T-cell (primary cell): ENCODE results near the gene MAP7D3. TPM values are rescaled to one million over a fixed set of nuclear protein-coding genes. Genes with fewer than 3 reads are reported as not detected.

Source experiments
- ATAC-seq, 4 experiments: fragments of 200-7000 bp in 3 of 4; fragments of 150-1000 bp in 1 of 4; cut with Tn5 transposase; replicated peaks in 1 of 4; 1 replicate in 3 of 4; 2 replicates in 1 of 4; pipeline ENCODE4 v1.10.0; 2021; ENCODE audit warnings: moderate library complexity in 3 of 4, mild to moderate bottlenecking in 2 of 4, moderate number of reproducible peaks in 1 of 4
- CTCF ChIA-PET, 2 donors: fragments of 300-600 bp; sonication (Branson Sonifier 250); formaldehyde crosslinking; loops; one replicate each; lab custom pipeline; 2022; ENCODE audit warnings: antibody characterized with exemption in 2 of 2; lab: Charles Lee
- POLR2A ChIA-PET, 2 donors: fragments of 300-600 bp; sonication (Branson Sonifier 250); formaldehyde crosslinking; loops; one replicate each; lab custom pipeline; 2022; ENCODE audit warnings: antibody characterized with exemption in 2 of 2; lab: Charles Lee
- DNase-seq, 35 experiments: peaks; one replicate each; pipeline versions ENCODE4 v3.0.0 to v3.0.0-alpha.2; 2013 to 2023
- H3K27ac ChIP-seq: one replicate; pipeline ENCODE4 v1.5.1; 2013; ENCODE audit warnings: low read length
- H3K27me3 ChIP-seq, 2 experiments: replicated peaks in 1 of 2; 1 replicate in 1 of 2; 2 replicates in 1 of 2; pipeline versions ENCODE4 v1.6.1 to v1.7.0; 2013; ENCODE audit warnings: low read length in 1 of 2, mixed read lengths in 1 of 2; ENCODE audit not compliant: control insufficient read depth in 2 of 2, insufficient read depth in 2 of 2; ENCODE audit errors: extremely low read depth in 1 of 2
- H3K36me3 ChIP-seq, 2 donors: 1 replicate in 1 of 2; 2 replicates in 1 of 2; pipeline versions ENCODE4 v1.6.1 to v1.7.0; 2013; ENCODE audit warnings: low read length in 1 of 2; ENCODE audit not compliant: control insufficient read depth in 2 of 2, insufficient read depth in 1 of 2; ENCODE audit errors: extremely low read depth in 1 of 2
- H3K4me1 ChIP-seq, 2 experiments: 1 replicate in 1 of 2; 2 replicates in 1 of 2; pipeline versions ENCODE4 v1.6.1 to v1.7.0; 2013; ENCODE audit warnings: low read length in 2 of 2, mixed read lengths in 1 of 2; ENCODE audit not compliant: insufficient read depth in 2 of 2, control insufficient read depth in 1 of 2; ENCODE audit errors: extremely low read depth in 1 of 2
- H3K4me3 ChIP-seq, 2 donors: 1 replicate in 1 of 2; 2 replicates in 1 of 2; pipeline versions ENCODE4 v1.5.1 to v1.7.0; 2013; ENCODE audit warnings: mild to moderate bottlenecking in 2 of 2, low read length in 1 of 2, moderate library complexity in 1 of 2; ENCODE audit not compliant: control insufficient read depth in 1 of 2; ENCODE audit errors: extremely low read depth in 1 of 2
- H3K9me3 ChIP-seq: 2 replicates; pipeline ENCODE4 v1.7.0; 2013
- H3K27ac Mint-ChIP-seq, 2 donors: one replicate each; pipeline ENCODE4 v1.8.0; 2020 to 2021; ENCODE audit warnings: mild to moderate bottlenecking in 2 of 2, mixed read lengths in 2 of 2
- H3K27me3 Mint-ChIP-seq, 2 donors: one replicate each; pipeline ENCODE4 v1.8.0; 2021 to 2022; ENCODE audit warnings: mixed read lengths in 2 of 2
- H3K36me3 Mint-ChIP-seq: one replicate; pipeline ENCODE4 v1.8.0; 2021; ENCODE audit warnings: mixed read lengths
- H3K4me1 Mint-ChIP-seq, 3 donors: one replicate each; pipeline ENCODE4 v1.8.0; 2020 to 2022; ENCODE audit warnings: mixed read lengths in 3 of 3, mild to moderate bottlenecking in 1 of 3
- H3K4me3 Mint-ChIP-seq, 3 donors: one replicate each; pipeline ENCODE4 v1.8.0; 2020 to 2022; ENCODE audit warnings: mild to moderate bottlenecking in 3 of 3, mixed read lengths in 3 of 3, moderate library complexity in 3 of 3
- H3K9me3 Mint-ChIP-seq, 3 donors: one replicate each; pipeline ENCODE4 v1.8.0; 2020 to 2022; ENCODE audit warnings: mixed read lengths in 3 of 3
- WGBS: methylation state at CpG from one replicate; pipeline ENCODE4 v1.1.5; 2013; ENCODE audit warnings: missing lambda C conversion rate; ENCODE audit not compliant: insufficient coverage; 5-methylcytosine and 5-hydroxymethylcytosine counted together
- total RNA-seq, 35 experiments: library from RNA in 6 of 35; stranded (reverse) in 6 of 35; fragments of 120-200 nt in 1 of 35; gene quantifications; one replicate each; pipeline versions ENCODE4 v1.2.1 to v1.2.4 and lab custom pipeline; 2013 to 2026

Gene MAP7D3
- total RNA-seq, 5 donors from 2014 or later (not counting 1 experiment from before 2014, with no cell fraction given): 6.5 to 10.5 (median 9.7) TPM

- H3K9me3 ChIP-seq: no peaks in the 10 kb centered on the region
- H3K27ac ChIP-seq: no peak overlapping the region
- 89% methylated on average over 3 of the region's 6 CpGs for WGBS
- DNase-seq (no peak), ATAC-seq (no peak)
- peaks cover 8 to 23% of the 10 kb centered on the region in 2 experiments for H3K4me1 ChIP-seq
- CTCF ChIA-PET: interaction anchor here (0.6 to 1.0 kb wide), 2 partner anchors 179 to 291 kb away, joined by 3 read pairs; no protein-coding TSS in a partner anchor
- Mint-ChIP-seq H3K9me3 (no peaks in the 10 kb centered on the region), H3K4me3 (no peak overlapping the region), H3K36me3 (no peaks in the 10 kb centered on the region), H3K4me1 (peaks cover 22 to 42% (median 32%) of the 10 kb centered on the region in 3 donors), H3K27ac (no peak overlapping the region), H3K27me3 (peaks cover 0 to 5% of the 10 kb centered on the region in 2 donors)
- H3K27me3 ChIP-seq: no peaks in the 10 kb centered on the region
- H3K4me3 ChIP-seq: no peak overlapping the region
- H3K36me3 ChIP-seq: peaks cover 0 to 2% of the 10 kb centered on the region in 2 donors
- POLR2A ChIA-PET: no interaction called here
Observed at GRCh38 chrX:136206916-136207315, 44.3 kb downstream of the MAP7D3 start.

DNA sequence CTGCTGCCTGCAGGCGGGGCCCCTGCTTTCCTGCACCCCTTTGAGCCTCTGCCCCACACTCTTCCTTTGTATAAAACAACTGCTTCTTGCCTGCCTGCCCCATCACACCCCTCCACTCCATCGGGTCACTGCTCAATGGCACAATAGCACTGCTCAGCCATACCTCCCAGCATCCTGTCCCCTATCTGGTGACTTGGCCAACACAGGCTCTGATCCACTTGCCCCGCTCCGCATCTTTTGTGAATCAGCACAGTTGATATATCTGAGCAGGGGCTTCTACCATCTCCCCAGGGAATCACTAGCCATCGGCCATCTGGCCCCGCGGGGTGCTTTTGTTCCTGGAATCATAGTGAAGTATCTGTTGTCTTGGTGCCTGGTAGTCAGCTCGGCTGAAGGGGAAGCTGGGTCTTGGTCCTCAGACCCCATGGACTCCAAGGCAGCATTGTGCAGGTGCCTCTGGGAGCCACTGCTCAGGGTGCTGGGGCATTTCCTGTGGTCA is 45.3 kb downstream of the MAP7D3 start:
- H3K4me3 ChIP-seq: no peak overlapping the region
- H3K9me3 Mint-ChIP-seq: no peaks in the 10 kb centered on the region
- H3K27ac ChIP-seq: peak overlapping the region; percentile 79
- no peak for ATAC-seq
- H3K27me3 Mint-ChIP-seq: peaks cover 0 to 5% of the 10 kb centered on the region in 2 donors
- H3K4me1 Mint-ChIP-seq: peaks cover 22 to 43% (median 32%) of the 10 kb centered on the region in 3 donors
- no peaks in the 10 kb centered on the region for H3K36me3 Mint-ChIP-seq
- H3K4me1 ChIP-seq: peaks cover 8 to 23% of the 10 kb centered on the region in 2 experiments
- WGBS: 100% methylated on average over 1 of the region's 8 CpGs
- ChIA-PET POLR2A (interaction anchor here in 1 of 2 donors (0.6 to 0.8 kb wide), 2 partner anchors 182 to 509 kb away, joined by 3 to 7 read pairs; no protein-coding TSS in a partner anchor), CTCF (interaction anchor here in 1 of 2 donors (0.6 kb wide), 2 partner anchors 44 to 292 kb away, joined by 3 read pairs; no protein-coding TSS in a partner anchor)
- H3K9me3 ChIP-seq: no peaks in the 10 kb centered on the region
- no peak overlapping the region for H3K4me3 Mint-ChIP-seq
- H3K27ac Mint-ChIP-seq: peak overlapping the region in 1 of 2 donors; percentile 48
- H3K36me3 ChIP-seq: peaks cover 0 to 2% of the 10 kb centered on the region in 2 donors
- DNase-seq: no peak
- H3K27me3 ChIP-seq: no peaks in the 10 kb centered on the region

DNA sequence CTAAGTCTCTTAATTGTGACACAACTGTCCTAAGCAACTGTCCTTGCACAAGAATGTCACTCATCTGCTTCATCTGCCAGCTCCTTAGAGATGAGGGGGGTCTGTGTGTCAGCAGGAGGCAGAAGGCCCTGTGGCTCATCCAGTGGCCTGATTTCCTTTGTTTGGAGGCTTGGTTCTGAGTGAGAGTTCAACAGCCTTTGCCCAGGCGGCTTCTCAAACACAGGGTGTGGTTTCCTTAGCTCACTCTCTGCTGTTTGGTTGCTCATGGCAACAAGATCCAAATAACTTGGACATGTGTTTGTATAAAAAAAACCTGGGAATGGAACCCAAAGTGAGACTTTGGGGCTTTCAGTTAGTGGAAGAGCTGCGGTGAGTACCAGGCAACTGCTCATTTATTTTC is 46.6 kb downstream of the MAP7D3 start:
- Histone ChIP-seq H3K27me3 (no peaks in the 10 kb centered on the region), H3K27ac (peak overlapping the region; percentile 79), H3K9me3 (no peaks in the 10 kb centered on the region), H3K36me3 (peaks cover 0 to 2% of the 10 kb centered on the region in 2 donors), H3K4me3 (no peak overlapping the region), H3K4me1 (peaks cover 8 to 23% of the 10 kb centered on the region in 2 experiments)
- Mint-ChIP-seq H3K27me3 (no peaks in the 10 kb centered on the region), H3K4me3 (peak overlapping the region in 2 of 3 donors; percentile 6 to 36), H3K4me1 (peaks cover 22 to 41% (median 32%) of the 10 kb centered on the region in 3 donors), H3K27ac (peak overlapping the region; percentile 82 to 84), H3K9me3 (no peaks in the 10 kb centered on the region), H3K36me3 (no peaks in the 10 kb centered on the region)
- POLR2A ChIA-PET: no interaction called here
- DNase-seq (peak in 17 of 35 experiments; percentile 1 to 59 (median 10)), ATAC-seq (peak in 3 of 4 experiments; percentile 36 to 67 (median 39))
- CTCF ChIA-PET: interaction anchor here in 1 of 2 donors (2.3 kb wide), 1 partner anchor 176 kb away, joined by 12 read pairs; no protein-coding TSS in a partner anchor
- no CpG with 5 or more reads among the region's 2 CpGs for WGBS

DNA sequence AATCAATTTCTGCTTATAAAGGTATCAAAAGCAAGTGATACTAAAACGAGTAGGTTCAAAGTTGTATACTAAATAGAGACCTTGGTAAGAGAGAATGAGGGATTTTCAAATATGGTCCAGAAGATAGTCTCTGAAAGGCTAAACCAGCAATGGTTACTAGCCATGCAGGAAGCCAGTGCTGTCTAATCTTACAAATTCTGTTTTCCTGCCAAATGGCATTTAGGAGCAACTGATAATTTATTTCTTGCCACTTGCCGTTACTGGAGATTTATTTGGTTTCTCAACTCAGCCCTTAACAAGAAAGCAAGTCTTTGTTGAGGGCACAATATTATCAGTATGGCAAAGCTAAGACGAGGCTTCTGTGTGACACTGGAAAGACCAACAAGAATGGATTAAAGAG is 47.2 kb downstream of the MAP7D3 start:
- no peaks in the 10 kb centered on the region for H3K9me3 ChIP-seq
- no peaks in the 10 kb centered on the region for H3K27me3 ChIP-seq
- H3K27ac Mint-ChIP-seq: peak overlapping the region; percentile 45 to 84
- no peaks in the 10 kb centered on the region for H3K27me3 Mint-ChIP-seq
- H3K9me3 Mint-ChIP-seq: no peaks in the 10 kb centered on the region
- H3K4me3 Mint-ChIP-seq: peak overlapping the region in 1 of 3 donors; percentile 36
- H3K27ac ChIP-seq: peak overlapping the region; percentile 79
- DNase-seq (no peak), ATAC-seq (no peak)
- H3K4me1 ChIP-seq: peaks cover 8 to 23% of the 10 kb centered on the region in 2 experiments
- peaks cover 0 to 2% of the 10 kb centered on the region in 2 donors for H3K36me3 ChIP-seq
- ChIA-PET POLR2A (no interaction called here), CTCF (interaction anchor here in 1 of 2 donors (2.3 kb wide), 1 partner anchor 176 kb away, joined by 12 read pairs; no protein-coding TSS in a partner anchor)
- H3K36me3 Mint-ChIP-seq: no peaks in the 10 kb centered on the region
- no peak overlapping the region for H3K4me3 ChIP-seq
- WGBS: no CpG with 5 or more reads among the region's 3 CpGs
- H3K4me1 Mint-ChIP-seq: peaks cover 22 to 37% (median 32%) of the 10 kb centered on the region in 3 donors

- no peak overlapping the region for H3K4me3 ChIP-seq
- ATAC-seq: peak in 2 of 4 experiments; percentile 71
- CTCF ChIA-PET: interaction anchor here in 1 of 2 donors (2.3 kb wide), 1 partner anchor 175 kb away, joined by 12 read pairs; no protein-coding TSS in a partner anchor
- POLR2A ChIA-PET: no interaction called here
- H3K4me1 ChIP-seq: peaks cover 8 to 23% of the 10 kb centered on the region in 2 experiments
- Mint-ChIP-seq H3K36me3 (no peaks in the 10 kb centered on the region), H3K4me3 (no peak overlapping the region), H3K27me3 (no peaks in the 10 kb centered on the region), H3K27ac (peak overlapping the region; percentile 45 to 77), H3K9me3 (no peaks in the 10 kb centered on the region), H3K4me1 (peaks cover 22 to 37% (median 32%) of the 10 kb centered on the region in 3 donors)
- no peaks in the 10 kb centered on the region for H3K9me3 ChIP-seq
- peak in 1 of 35 experiments; percentile 14 for DNase-seq
- H3K36me3 ChIP-seq: peaks cover 0 to 2% of the 10 kb centered on the region in 2 donors
- H3K27me3 ChIP-seq: no peaks in the 10 kb centered on the region
- H3K27ac ChIP-seq: peak overlapping the region; percentile 79
Observed at GRCh38 chrX:136203438-136203837, 47.8 kb downstream of the MAP7D3 start.

- POLR2A ChIA-PET: interaction anchor here in 1 of 2 donors (0.6 kb wide), 1 partner anchor 13 kb away, joined by 3 read pairs; no protein-coding TSS in a partner anchor
- no peaks in the 10 kb centered on the region for H3K36me3 Mint-ChIP-seq
- H3K9me3 ChIP-seq: no peaks in the 10 kb centered on the region
- H3K4me1 Mint-ChIP-seq: peaks cover 22 to 37% (median 32%) of the 10 kb centered on the region in 3 donors
- ATAC-seq (no peak), DNase-seq (no peak)
- H3K27ac ChIP-seq: peak overlapping the region; percentile 79
- no peaks in the 10 kb centered on the region for H3K27me3 ChIP-seq
- H3K4me3 ChIP-seq: no peak overlapping the region
- H3K27ac Mint-ChIP-seq: peak overlapping the region; percentile 45 to 77
- peaks cover 8 to 23% of the 10 kb centered on the region in 2 experiments for H3K4me1 ChIP-seq
- CTCF ChIA-PET: no interaction called here
- no peak overlapping the region for H3K4me3 Mint-ChIP-seq
- no peaks in the 10 kb centered on the region for H3K9me3 Mint-ChIP-seq
- peaks cover 0 to 2% of the 10 kb centered on the region in 2 donors for H3K36me3 ChIP-seq
- no peaks in the 10 kb centered on the region for H3K27me3 Mint-ChIP-seq
- no CpG with 5 or more reads among the region's 5 CpGs for WGBS
Observed at GRCh38 chrX:136202889-136203288, 48.3 kb downstream of the MAP7D3 start.
